H1 (cell line): ENCODE data around the gene CLEC2B. TPM values are rescaled to one million over a fixed set of nuclear protein-coding genes. Genes with fewer than 3 reads are reported as not detected.

Source experiments
- CTCF ChIA-PET: fragments of 300-600 bp; sonication (Branson Sonifier 250); formaldehyde crosslinking; loops from one replicate; lab custom pipeline; 2021; ENCODE audit not compliant: partially characterized antibody; lab: Charles Lee
- POLR2A ChIA-PET: fragments of 300-600 bp; sonication (Branson Sonifier 250); formaldehyde crosslinking; loops from one replicate; lab custom pipeline; 2021; ENCODE audit warnings: inconsistent platforms; ENCODE audit not compliant: partially characterized antibody; lab: Charles Lee
- DNase-seq, 2 experiments: peaks; one replicate each; pipeline versions ENCODE4 v3.0.0 to v3.0.0-alpha.2; 2010 to 2022; ENCODE audit warnings: low spot score in 2 of 2, low read depth in 1 of 2, mixed read lengths in 1 of 2
- FAIRE-seq: peaks from 2 replicates; lab custom pipeline; 2011; peaks lifted over from hg19 to GRCh38; lab: Jason Lieb, UNC
- H2AFZ ChIP-seq: 2 replicates; pipeline ENCODE4 v1.8.1; 2012; ENCODE audit warnings: low read length, inconsistent platforms
- H2AK5ac ChIP-seq: 2 replicates; pipeline ENCODE4 v1.6.1; 2013; ENCODE audit warnings: low read depth, low read length
- H2BK120ac ChIP-seq: replicated peaks from 2 replicates; pipeline ENCODE3; 2013; ENCODE audit warnings: low read depth, low read length, inconsistent platforms
- H2BK12ac ChIP-seq: 2 replicates; pipeline ENCODE4 v1.6.1; 2013; ENCODE audit warnings: low read depth, low read length
- H2BK15ac ChIP-seq: 2 replicates; pipeline ENCODE4 v1.6.1; 2013; ENCODE audit warnings: low read length
- H2BK20ac ChIP-seq: 2 replicates; pipeline ENCODE4 v1.6.1; 2013; ENCODE audit warnings: low read length
- H2BK5ac ChIP-seq: 2 replicates; pipeline ENCODE4 v1.6.1; 2013; ENCODE audit warnings: low read depth, low read length
- H3K14ac ChIP-seq: 2 replicates; pipeline ENCODE4 v1.6.1; 2013; ENCODE audit warnings: inconsistent platforms; ENCODE audit not compliant: insufficient read length
- H3K18ac ChIP-seq: 2 replicates; pipeline ENCODE4 v1.6.1; 2013; ENCODE audit warnings: low read length; ENCODE audit errors: extremely low read depth
- H3K23ac ChIP-seq: 2 replicates; pipeline ENCODE4 v1.6.1; 2013; ENCODE audit warnings: inconsistent platforms; ENCODE audit not compliant: insufficient read length
- H3K23me2 ChIP-seq: 2 replicates; pipeline ENCODE4 v1.6.1; 2013; ENCODE audit warnings: low read depth, low read length
- H3K27ac ChIP-seq: 2 replicates; pipeline ENCODE4 v1.6.1; 2011; ENCODE audit warnings: low read depth, low read length, inconsistent platforms
- H3K27me3 ChIP-seq, 4 experiments: replicated peaks in 1 of 4; 1 replicate in 1 of 4; 2 replicates in 3 of 4; pipeline versions ENCODE4 v1.6.1 to v1.8.1; 2011 to 2013; ENCODE audit warnings: low read length in 3 of 4, mild to moderate bottlenecking in 3 of 4, inconsistent platforms in 2 of 4, mixed read lengths in 2 of 4, moderate library complexity in 1 of 4; ENCODE audit not compliant: control insufficient read depth in 3 of 4, insufficient read depth in 3 of 4; ENCODE audit errors: extremely low read depth in 1 of 4
- H3K36me3 ChIP-seq, 4 experiments: 2 replicates each; pipeline versions ENCODE4 v1.6.1 to v1.8.1; 2011 to 2013; ENCODE audit warnings: mild to moderate bottlenecking in 4 of 4, low read length in 3 of 4, moderate library complexity in 2 of 4, control low read depth in 1 of 4, inconsistent platforms in 1 of 4; ENCODE audit not compliant: insufficient read depth in 4 of 4, control insufficient read depth in 2 of 4
- H3K4ac ChIP-seq: replicated peaks from 2 replicates; pipeline ENCODE3; 2013; ENCODE audit warnings: low read length, low read depth, mixed read lengths, inconsistent platforms; ENCODE audit not compliant: insufficient read length
- H3K4me1 ChIP-seq, 4 experiments: replicated peaks in 1 of 4; 1 replicate in 1 of 4; 2 replicates in 3 of 4; pipeline versions ENCODE4 v1.6.1 to v1.8.1; 2011 to 2013; ENCODE audit warnings: low read length in 3 of 4, inconsistent platforms in 2 of 4, mixed read lengths in 1 of 4; ENCODE audit not compliant: insufficient read depth in 4 of 4, control insufficient read depth in 3 of 4
- H3K4me2 ChIP-seq, 2 experiments: 2 replicates each; pipeline versions ENCODE4 v1.6.1 to v1.8.1; 2011 to 2013; ENCODE audit warnings: low read depth in 2 of 2, low read length in 2 of 2, control low read depth in 1 of 2, inconsistent platforms in 1 of 2, mild to moderate bottlenecking in 1 of 2; ENCODE audit not compliant: insufficient read depth in 1 of 2
- H3K4me3 ChIP-seq, 4 experiments: fragments of 200-600, 300-600 bp in 1 of 4; sonication (generic), shearing (Covaris generic), sonication (Bioruptor Twin) in 1 of 4; 2 replicates each; pipeline versions ENCODE4 v1.5.1 to v1.8.1; 2011 to 2016; ENCODE audit warnings: low read length in 4 of 4, low read depth in 3 of 4, control low read depth in 2 of 4, inconsistent platforms in 2 of 4, mild to moderate bottlenecking in 2 of 4, mixed read lengths in 1 of 4, moderate library complexity in 1 of 4; ENCODE audit not compliant: insufficient read depth in 2 of 4; ENCODE audit errors: extremely low read depth in 1 of 4
- H3K56ac ChIP-seq: replicated peaks from 2 replicates; pipeline ENCODE3; 2013; ENCODE audit warnings: low read depth, mild to moderate bottlenecking, mixed read lengths, low read length, inconsistent platforms; ENCODE audit not compliant: insufficient read length
- H3K79me1 ChIP-seq: 2 replicates; pipeline ENCODE4 v1.6.1; 2013; ENCODE audit warnings: low read depth, low read length, control low read depth
- H3K79me2 ChIP-seq, 2 experiments: 2 replicates each; pipeline versions ENCODE4 v1.6.1 to v1.8.1; 2012 to 2013; ENCODE audit warnings: low read length in 2 of 2, mild to moderate bottlenecking in 2 of 2, inconsistent platforms in 1 of 2; ENCODE audit not compliant: insufficient read depth in 2 of 2, control insufficient read depth in 1 of 2
- H3K9ac ChIP-seq, 4 experiments: replicated peaks in 1 of 4; 1 replicate in 1 of 4; 2 replicates in 3 of 4; pipeline versions ENCODE4 v1.6.1 to v1.8.1; 2011 to 2013; ENCODE audit warnings: low read depth in 3 of 4, low read length in 3 of 4, control low read depth in 2 of 4, mild to moderate bottlenecking in 2 of 4, moderate library complexity in 2 of 4, inconsistent platforms in 1 of 4; ENCODE audit errors: extremely low read depth in 1 of 4
- H3K9me3 ChIP-seq, 2 experiments: 2 replicates each; pipeline versions ENCODE4 v1.6.1 to v1.8.1; 2012 to 2013; ENCODE audit warnings: mild to moderate bottlenecking in 2 of 2, moderate library complexity in 2 of 2, control low read depth in 1 of 2, inconsistent platforms in 1 of 2, low read depth in 1 of 2, low read length in 1 of 2, mixed read lengths in 1 of 2; ENCODE audit not compliant: insufficient read depth in 2 of 2
- H4K20me1 ChIP-seq, 2 experiments: replicated peaks in 1 of 2; 2 replicates each; pipeline versions ENCODE3 to v1.8.1; 2011 to 2013; ENCODE audit warnings: inconsistent platforms in 2 of 2, low read length in 2 of 2, mild to moderate bottlenecking in 1 of 2; ENCODE audit not compliant: insufficient read depth in 2 of 2, control insufficient read depth in 1 of 2
- H4K5ac ChIP-seq: 2 replicates; pipeline ENCODE4 v1.6.1; 2013; ENCODE audit warnings: low read length, low read depth, mixed read lengths, inconsistent platforms; ENCODE audit not compliant: insufficient read length
- H4K8ac ChIP-seq: 2 replicates; pipeline ENCODE4 v1.8.0; 2013; ENCODE audit warnings: mild to moderate bottlenecking, moderate library complexity, low read length, inconsistent platforms; ENCODE audit not compliant: insufficient read depth; ENCODE audit errors: extremely low read depth
- H4K91ac ChIP-seq: replicated peaks from 2 replicates; pipeline ENCODE3; 2013; ENCODE audit warnings: low read length, mixed read lengths, inconsistent platforms; ENCODE audit not compliant: insufficient read length
- CTBP2 ChIP-seq: IDR thresholded peaks from 2 replicates; pipeline ENCODE4 v1.7.0; 2011; ENCODE audit warnings: borderline replicate concordance, mild to moderate bottlenecking, moderate library complexity, mixed read lengths, low read length; ENCODE audit not compliant: insufficient read depth, insufficient read length
- KDM1A ChIP-seq: fragments of 200-600, 300-600 bp; sonication (generic); IDR thresholded peaks from 2 replicates; pipeline ENCODE4 v1.7.1; 2016; ENCODE audit warnings: mild to moderate bottlenecking, low read length, borderline replicate concordance
- SP2 ChIP-seq: IDR thresholded peaks from 2 replicates; pipeline ENCODE4 v1.6.1; 2012; ENCODE audit warnings: mild to moderate bottlenecking, low read length, inconsistent platforms
- WGBS, 2 experiments: shearing (Covaris generic) in 1 of 2; methylation state at CpG; one replicate each; pipeline versions ENCODE4 v1.1.6 to v1.1.7; 2013 to 2015; ENCODE audit warnings: low lambda C conversion rate in 2 of 2, mixed read lengths in 2 of 2, inconsistent platforms in 1 of 2, low coverage in 1 of 2, missing lambda C conversion rate in 1 of 2; ENCODE audit not compliant: insufficient replicate concordance in 2 of 2, insufficient coverage in 1 of 2, insufficient read length in 1 of 2; ENCODE audit errors: extremely low coverage in 1 of 2, missing lambda C conversion rate in 1 of 2; 5-methylcytosine and 5-hydroxymethylcytosine counted together
- polyA plus RNA-seq, 7 experiments: library from polyadenylated mRNA; depleted of rRNA in 3 of 7; stranded (reverse) in 5 of 7; unstranded in 2 of 7; fragments of >200 nt in 5 of 7; fragments of 200-250 nt in 2 of 7; gene quantifications; 1 replicate in 5 of 7; 2 replicates in 1 of 7; 4 replicates in 1 of 7; pipeline versions ENCODE4 v1.2.1 to v1.2.3, GENCODE V29; 2011 to 2013; ENCODE audit warnings: missing spikeins in 2 of 7, mixed read lengths in 2 of 7
- total RNA-seq: library from RNA; stranded (reverse); fragmentation: NEBNext Ultra II Directional; extraction: Animal tissue kit (Norgen Biotek cat#: 25700); gene quantifications from 2 replicates; pipeline ENCODE4 v1.2.1, GENCODE V29; 2021
- TF ChIP-seq, protein P1 (sequence below): IDR thresholded peaks from 2 replicates; pipeline ENCODE4 v1.6.1; 2012; ENCODE audit warnings: low read length, inconsistent platforms

CLEC2B gene
- total and polyA plus RNA-seq, 2 of the 8 experiments (the other 6 are each of a cell fraction or from before 2014, with no cell fraction given), result not detected

DNA sequence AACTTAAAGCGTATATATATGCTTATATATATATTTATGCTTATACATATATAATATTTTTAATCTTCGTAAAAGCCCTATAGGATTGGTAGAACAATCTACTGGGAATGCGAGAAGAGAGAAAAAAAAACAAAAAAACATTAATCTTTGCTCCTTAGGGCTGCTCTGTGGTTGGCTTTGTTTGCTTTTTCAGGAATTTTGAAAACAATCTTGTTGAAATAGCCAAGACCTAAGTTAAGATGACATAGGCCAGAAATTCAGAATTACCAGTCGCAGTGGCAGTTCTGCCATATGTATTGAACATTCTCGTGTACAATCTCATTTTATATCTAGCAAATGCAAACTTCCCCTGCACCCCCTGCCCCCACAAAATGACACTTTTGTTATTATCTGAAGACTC, 12.8 kb upstream of the CLEC2B start:
- no peak overlapping the region for H3K18ac ChIP-seq
- 88% methylated on average over 5 of the region's 5 CpGs; no CpG with 5 or more reads in 1 of the 2 experiments for WGBS, 2 experiments
- H3K56ac ChIP-seq, result no peak overlapping the region
- no peak overlapping the region for H4K5ac ChIP-seq
- CTCF ChIA-PET, result interaction anchor here (1.1 kb wide), 1 partner anchor 131 kb away, joined by 3 read pairs; no protein-coding TSS in a partner anchor
- peaks cover 0 to 6% (median under 1%) of the 10 kb centered on the region in 4 experiments; a peak in 2 of 7 replicates for H3K4me1 ChIP-seq
- no peaks in the 10 kb centered on the region for H3K27me3 ChIP-seq
- H2AFZ ChIP-seq, result no peak overlapping the region
- H3K36me3 ChIP-seq, result no peaks in the 10 kb centered on the region
- H4K91ac ChIP-seq, result no peak overlapping the region
- H3K4me2 ChIP-seq, result no peak overlapping the region
- H3K79me1 ChIP-seq, result no peaks in the 10 kb centered on the region
- no peak overlapping the region for H3K14ac ChIP-seq
- no peak overlapping the region for H2BK120ac ChIP-seq
- H3K9me3 ChIP-seq, result no peaks in the 10 kb centered on the region
- H4K20me1 ChIP-seq, result no peaks in the 10 kb centered on the region
- no peak overlapping the region for H3K23ac ChIP-seq
- H2BK15ac ChIP-seq, result no peak overlapping the region
- H2BK5ac ChIP-seq, result no peak overlapping the region
- POLR2A ChIA-PET, result no interaction called here
- DNase-seq, result no peak
- no peak overlapping the region for H2BK12ac ChIP-seq
- H3K27ac ChIP-seq, result no peak overlapping the region
- no peak overlapping the region for H3K4me3 ChIP-seq
- no peak overlapping the region for H3K9ac ChIP-seq
- H2AK5ac ChIP-seq, result no peak overlapping the region
- H2BK20ac ChIP-seq, result no peak overlapping the region
- H3K4ac ChIP-seq, result no peak overlapping the region
- no peak for FAIRE-seq
- no peaks in the 10 kb centered on the region for H3K23me2 ChIP-seq
- H4K8ac ChIP-seq, result no peak overlapping the region
- H3K79me2 ChIP-seq, result no peaks in the 10 kb centered on the region
- TF ChIP-seq, protein P1, sequence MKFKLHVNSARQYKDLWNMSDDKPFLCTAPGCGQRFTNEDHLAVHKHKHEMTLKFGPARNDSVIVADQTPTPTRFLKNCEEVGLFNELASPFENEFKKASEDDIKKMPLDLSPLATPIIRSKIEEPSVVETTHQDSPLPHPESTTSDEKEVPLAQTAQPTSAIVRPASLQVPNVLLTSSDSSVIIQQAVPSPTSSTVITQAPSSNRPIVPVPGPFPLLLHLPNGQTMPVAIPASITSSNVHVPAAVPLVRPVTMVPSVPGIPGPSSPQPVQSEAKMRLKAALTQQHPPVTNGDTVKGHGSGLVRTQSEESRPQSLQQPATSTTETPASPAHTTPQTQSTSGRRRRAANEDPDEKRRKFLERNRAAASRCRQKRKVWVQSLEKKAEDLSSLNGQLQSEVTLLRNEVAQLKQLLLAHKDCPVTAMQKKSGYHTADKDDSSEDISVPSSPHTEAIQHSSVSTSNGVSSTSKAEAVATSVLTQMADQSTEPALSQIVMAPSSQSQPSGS, result no peak
- TF ChIP-seq KDM1A (no peak), SP2 (no peak), CTBP2 (no peak)
